Measurements from ENCODE around the gene RAP1GDS1. TPM values are rescaled to one million over a fixed set of nuclear protein-coding genes. Genes with fewer than 3 reads are reported as not detected.

Gene RAP1GDS1
- total RNA-seq, 1 donor from 2014 or later: 31.6 TPM

DNA sequence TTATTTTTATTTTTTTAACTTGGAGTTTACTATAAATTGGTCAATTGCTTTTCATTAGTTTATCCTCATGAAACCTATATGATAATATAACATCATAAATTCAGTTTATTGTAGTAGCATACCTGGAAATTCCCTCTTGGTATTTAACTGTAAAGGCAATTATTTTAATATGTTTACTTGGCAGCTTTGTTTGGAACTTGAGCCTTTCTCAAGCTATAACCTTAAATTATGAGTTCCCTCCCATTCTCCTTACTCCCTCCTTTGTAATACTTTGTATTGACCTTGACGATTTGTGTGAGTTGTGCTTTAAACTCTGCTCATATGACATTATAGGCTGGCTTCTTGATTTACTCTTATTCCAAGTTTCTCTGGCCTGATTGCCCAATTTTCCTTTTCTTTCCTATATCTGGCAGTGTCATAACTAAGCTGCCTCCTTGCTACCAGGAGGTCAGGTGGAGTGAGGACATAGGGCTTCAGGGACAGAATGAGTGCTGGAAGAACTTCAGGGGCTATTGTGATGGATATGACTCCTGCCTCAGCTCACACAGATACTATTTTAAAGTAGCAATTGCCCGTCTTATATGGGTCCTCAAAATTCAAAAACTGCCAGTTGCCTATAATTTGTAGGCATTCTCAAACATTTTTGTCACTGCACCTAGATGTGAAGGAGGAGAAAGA, 77.7 kb downstream of the RAP1GDS1 start:
- Mint-ChIP-seq H3K9me3 (no peaks in the 10 kb centered on the region), H3K4me3 (no peak overlapping the region), H3K36me3 (peaks cover 4% of the 10 kb centered on the region), H3K27me3 (no peaks in the 10 kb centered on the region), H3K27ac (no peak overlapping the region), H3K4me1 (ENCODE audit: unreplicated experiment) (peaks cover 5% of the 10 kb centered on the region)
- no peak for DNase-seq (ENCODE audit: extremely low spot score, unreplicated experiment)
- TF ChIP-seq, protein P1, sequence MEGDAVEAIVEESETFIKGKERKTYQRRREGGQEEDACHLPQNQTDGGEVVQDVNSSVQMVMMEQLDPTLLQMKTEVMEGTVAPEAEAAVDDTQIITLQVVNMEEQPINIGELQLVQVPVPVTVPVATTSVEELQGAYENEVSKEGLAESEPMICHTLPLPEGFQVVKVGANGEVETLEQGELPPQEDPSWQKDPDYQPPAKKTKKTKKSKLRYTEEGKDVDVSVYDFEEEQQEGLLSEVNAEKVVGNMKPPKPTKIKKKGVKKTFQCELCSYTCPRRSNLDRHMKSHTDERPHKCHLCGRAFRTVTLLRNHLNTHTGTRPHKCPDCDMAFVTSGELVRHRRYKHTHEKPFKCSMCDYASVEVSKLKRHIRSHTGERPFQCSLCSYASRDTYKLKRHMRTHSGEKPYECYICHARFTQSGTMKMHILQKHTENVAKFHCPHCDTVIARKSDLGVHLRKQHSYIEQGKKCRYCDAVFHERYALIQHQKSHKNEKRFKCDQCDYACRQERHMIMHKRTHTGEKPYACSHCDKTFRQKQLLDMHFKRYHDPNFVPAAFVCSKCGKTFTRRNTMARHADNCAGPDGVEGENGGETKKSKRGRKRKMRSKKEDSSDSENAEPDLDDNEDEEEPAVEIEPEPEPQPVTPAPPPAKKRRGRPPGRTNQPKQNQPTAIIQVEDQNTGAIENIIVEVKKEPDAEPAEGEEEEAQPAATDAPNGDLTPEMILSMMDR (conservative IDR thresholded peaks at IDR 0.05): no peak

DNA sequence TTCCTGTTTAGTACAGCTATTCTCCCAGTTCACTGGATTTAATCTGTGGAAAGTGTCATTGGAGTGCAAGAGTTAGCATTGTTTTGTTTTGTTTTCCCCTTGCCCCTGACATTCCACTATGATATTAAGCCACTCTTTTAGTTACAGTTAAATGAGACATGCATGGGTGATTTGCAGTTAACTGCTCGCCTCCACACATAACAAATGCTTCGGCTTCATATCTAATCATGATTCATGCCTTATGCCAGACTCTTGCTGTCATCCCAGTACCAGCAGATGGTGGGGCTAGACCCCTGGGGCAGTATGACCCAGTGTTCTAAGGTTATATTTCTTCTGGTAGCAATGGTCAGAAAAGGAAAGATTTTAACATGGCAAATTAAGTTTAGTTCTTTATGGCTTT, 80.1 kb downstream of the RAP1GDS1 start:
- H3K9me3 Mint-ChIP-seq: no peaks in the 10 kb centered on the region
- no peak overlapping the region for H3K4me3 Mint-ChIP-seq
- peaks cover 5% of the 10 kb centered on the region for H3K4me1 Mint-ChIP-seq (ENCODE audit: unreplicated experiment)
- H3K36me3 Mint-ChIP-seq: peaks cover 6% of the 10 kb centered on the region
- no peak overlapping the region for H3K27ac Mint-ChIP-seq
- no peaks in the 10 kb centered on the region for H3K27me3 Mint-ChIP-seq
- DNase-seq (ENCODE audit: extremely low spot score, unreplicated experiment): no peak
- TF ChIP-seq, protein P1 (conservative IDR thresholded peaks at IDR 0.05): no peak

DNA sequence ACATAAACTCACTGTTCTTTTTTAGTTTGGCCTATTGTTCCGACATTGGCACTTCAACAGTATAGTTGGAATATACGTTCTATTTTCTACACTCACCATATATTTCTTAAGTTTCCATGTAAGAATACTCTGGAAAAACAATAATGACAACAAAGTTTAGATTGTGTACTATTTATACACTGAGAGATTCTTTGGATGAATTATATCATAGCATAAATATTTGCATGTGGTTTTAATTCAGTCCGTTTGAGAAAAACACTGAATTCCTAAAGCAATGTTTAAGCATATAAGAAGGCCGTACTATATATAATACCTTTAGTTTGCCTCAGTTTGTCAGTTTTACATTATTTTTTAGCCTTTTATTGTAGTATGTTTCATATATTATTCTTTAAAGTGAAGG, 82.4 kb downstream of the RAP1GDS1 start:
- H3K36me3 Mint-ChIP-seq: peaks cover 10% of the 10 kb centered on the region
- H3K4me1 Mint-ChIP-seq (ENCODE audit: unreplicated experiment): peaks cover 5% of the 10 kb centered on the region
- H3K9me3 Mint-ChIP-seq: no peaks in the 10 kb centered on the region

DNA sequence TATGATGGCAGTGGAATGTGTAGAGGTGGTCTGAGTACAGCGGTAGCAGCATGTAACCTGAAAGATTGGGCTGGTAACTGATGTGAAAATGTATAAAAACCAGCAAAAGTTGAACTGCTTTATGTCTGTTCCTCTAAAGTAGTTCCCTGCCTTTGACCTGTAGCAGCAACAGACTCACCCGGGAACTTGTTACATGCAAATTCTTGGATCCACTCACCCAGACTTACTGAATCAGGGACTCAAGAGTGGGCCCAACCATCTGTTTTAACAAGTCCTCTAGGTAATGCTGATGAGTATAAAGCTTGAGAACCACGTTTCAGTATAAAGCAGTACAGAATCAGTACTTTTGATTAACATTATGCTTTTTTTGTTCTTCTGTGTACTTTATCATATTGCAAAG, 84.7 kb downstream of the RAP1GDS1 start:
- Mint-ChIP-seq H3K27me3 (no peaks in the 10 kb centered on the region), H3K9me3 (no peaks in the 10 kb centered on the region), H3K27ac (no peak overlapping the region), H3K4me1 (ENCODE audit: unreplicated experiment) (peaks cover 5% of the 10 kb centered on the region), H3K4me3 (no peak overlapping the region), H3K36me3 (peaks cover 12% of the 10 kb centered on the region)
- TF ChIP-seq, protein P1 (conservative IDR thresholded peaks at IDR 0.05): no peak
- no peak for DNase-seq (ENCODE audit: extremely low spot score, unreplicated experiment)

More for the DNA sequence above, 82.4 kb downstream of the RAP1GDS1 start:
- no peak overlapping the region for H3K4me3 Mint-ChIP-seq
- TF ChIP-seq, protein P1 (conservative IDR thresholded peaks at IDR 0.05): no peak
- no peak for DNase-seq (ENCODE audit: extremely low spot score, unreplicated experiment)
- no peak overlapping the region for H3K27ac Mint-ChIP-seq
- H3K27me3 Mint-ChIP-seq: no peaks in the 10 kb centered on the region

DNA sequence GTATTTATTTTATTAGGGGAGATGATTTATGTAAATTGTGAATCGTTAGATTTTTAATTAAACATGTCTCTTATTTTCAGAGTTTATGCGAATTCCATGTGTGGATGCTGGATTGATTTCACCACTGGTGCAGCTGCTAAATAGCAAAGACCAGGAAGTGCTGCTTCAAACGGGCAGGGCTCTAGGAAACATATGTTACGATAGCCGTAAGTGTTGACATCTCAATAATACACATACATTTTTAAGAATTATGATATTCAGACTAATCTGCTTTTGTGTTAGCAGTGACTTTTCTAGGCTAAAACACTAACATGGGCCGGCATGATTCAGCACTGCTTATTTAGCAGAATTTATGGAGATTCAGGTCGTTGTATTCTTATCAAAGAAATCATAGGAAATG, 91.2 kb downstream of the RAP1GDS1 start:
- TF ChIP-seq, protein P1 (conservative IDR thresholded peaks at IDR 0.05): no peak
- Mint-ChIP-seq H3K27me3 (no peaks in the 10 kb centered on the region), H3K27ac (no peak overlapping the region), H3K4me1 (ENCODE audit: unreplicated experiment) (no peaks in the 10 kb centered on the region), H3K36me3 (peaks cover 8% of the 10 kb centered on the region), H3K4me3 (no peak overlapping the region), H3K9me3 (no peaks in the 10 kb centered on the region)
- no peak for DNase-seq (ENCODE audit: extremely low spot score, unreplicated experiment)

Data from type B pancreatic cell (in vitro differentiated cells).